ENCODE data around the gene SIDT1.

Gene SIDT1

GRCh38 chr3:113557374-113557773, 25.0 kb downstream of the SIDT1 start:
- H2BK120ac ChIP-seq (ENCODE audit: low read depth, low read length) = no peak overlapping the region
- H3K79me1 ChIP-seq (ENCODE audit: low read length) = no peaks in the 10 kb centered on the region
- no peak overlapping the region for H3K27ac ChIP-seq (ENCODE audit: low read depth, low read length)
- H2BK15ac ChIP-seq (replicated peaks; ENCODE audit: low read depth) = no peak overlapping the region
- no peaks in the 10 kb centered on the region for H3K79me2 ChIP-seq (ENCODE audit: control insufficient read depth, insufficient read depth, low read length)
- no peak overlapping the region for H2AK5ac ChIP-seq (ENCODE audit: low read length)
- H3K4me3 ChIP-seq (ENCODE audit: low read length) = no peak overlapping the region
- no peak overlapping the region for H3K18ac ChIP-seq (ENCODE audit: low read length)
- no peak overlapping the region for H3K4me2 ChIP-seq (ENCODE audit: low read length)
- H3K56ac ChIP-seq (ENCODE audit: low read length) = no peak overlapping the region
- peak; percentile 82 for DNase-seq
- H3K23ac ChIP-seq (ENCODE audit: low read length) = no peak overlapping the region
- no peak overlapping the region for H4K5ac ChIP-seq (ENCODE audit: low read length)
- H4K8ac ChIP-seq (ENCODE audit: low read depth, low read length) = no peak overlapping the region
- H2BK5ac ChIP-seq (ENCODE audit: low read length) = no peak overlapping the region
- H3K9ac ChIP-seq (ENCODE audit: low read length) = no peak overlapping the region
- H3K4ac ChIP-seq (ENCODE audit: low read depth, low read length) = no peak overlapping the region
- H3K27me3 ChIP-seq (ENCODE audit: insufficient read depth, low read length, poor library complexity) = no peaks in the 10 kb centered on the region
- no peaks in the 10 kb centered on the region for H3K36me3 ChIP-seq (ENCODE audit: control insufficient read depth, insufficient read depth, low read length)
- no peaks in the 10 kb centered on the region for H3K4me1 ChIP-seq (ENCODE audit: control insufficient read depth, low read depth, low read length)

DNA sequence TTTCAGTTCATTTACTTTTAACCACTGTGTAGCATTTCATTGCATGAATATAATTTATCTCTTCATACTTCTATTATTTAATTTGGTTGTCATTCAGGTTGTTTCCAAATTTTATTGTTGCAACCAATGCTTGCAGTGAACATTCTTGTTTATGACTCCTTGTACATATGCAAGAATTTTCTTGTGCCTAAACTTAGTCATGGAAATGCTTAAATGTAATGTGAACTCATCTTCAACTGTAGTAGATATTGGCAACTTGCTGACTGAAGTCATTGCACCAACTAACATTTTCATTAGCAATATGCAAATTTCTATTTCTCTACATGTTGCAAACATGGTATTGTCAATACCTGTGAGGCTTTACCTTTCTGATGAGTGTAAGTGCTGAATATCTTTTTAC, 26.7 kb downstream of the SIDT1 start:
- no peak overlapping the region for H3K56ac ChIP-seq (ENCODE audit: low read length)
- H2BK120ac ChIP-seq (ENCODE audit: low read depth, low read length) = no peak overlapping the region
- no peak overlapping the region for H4K5ac ChIP-seq (ENCODE audit: low read length)
- H3K27ac ChIP-seq (ENCODE audit: low read depth, low read length) = no peak overlapping the region
- no peak overlapping the region for H3K23ac ChIP-seq (ENCODE audit: low read length)
- no peaks in the 10 kb centered on the region for H3K79me1 ChIP-seq (ENCODE audit: low read length)
- H3K4me3 ChIP-seq (ENCODE audit: low read length) = no peak overlapping the region
- no peak overlapping the region for H2BK5ac ChIP-seq (ENCODE audit: low read length)
- no peak overlapping the region for H3K4me2 ChIP-seq (ENCODE audit: low read length)
- no peak overlapping the region for H4K8ac ChIP-seq (ENCODE audit: low read depth, low read length)
- no peaks in the 10 kb centered on the region for H3K36me3 ChIP-seq (ENCODE audit: control insufficient read depth, insufficient read depth, low read length)
- no peak for DNase-seq
- H2BK15ac ChIP-seq (replicated peaks; ENCODE audit: low read depth) = no peak overlapping the region
- H3K4ac ChIP-seq (ENCODE audit: low read depth, low read length) = no peak overlapping the region
- H2AK5ac ChIP-seq (ENCODE audit: low read length) = no peak overlapping the region
- H3K27me3 ChIP-seq (ENCODE audit: insufficient read depth, low read length, poor library complexity) = no peaks in the 10 kb centered on the region
- H3K9ac ChIP-seq (ENCODE audit: low read length) = no peak overlapping the region
- no peaks in the 10 kb centered on the region for H3K79me2 ChIP-seq (ENCODE audit: control insufficient read depth, insufficient read depth, low read length)
- no peaks in the 10 kb centered on the region for H3K4me1 ChIP-seq (ENCODE audit: control insufficient read depth, low read depth, low read length)
- H3K18ac ChIP-seq (ENCODE audit: low read length) = no peak overlapping the region

- WGBS (ENCODE audit: extremely low coverage, insufficient coverage, low lambda C conversion rate) = no CpG with 5 or more reads among the region's 6 CpGs
- Histone ChIP-seq H3K9ac (ENCODE audit: low read length) (no peak overlapping the region), H4K5ac (ENCODE audit: low read length) (no peak overlapping the region), H3K27ac (ENCODE audit: low read depth, low read length) (no peak overlapping the region), H3K79me2 (ENCODE audit: control insufficient read depth, insufficient read depth, low read length) (no peaks in the 10 kb centered on the region), H3K4me1 (ENCODE audit: control insufficient read depth, low read depth, low read length) (no peaks in the 10 kb centered on the region), H2AK5ac (ENCODE audit: low read length) (no peak overlapping the region), H3K36me3 (ENCODE audit: control insufficient read depth, insufficient read depth, low read length) (no peaks in the 10 kb centered on the region), H3K4me2 (ENCODE audit: low read length) (no peak overlapping the region), H3K18ac (ENCODE audit: low read length) (no peak overlapping the region), H3K79me1 (ENCODE audit: low read length) (no peaks in the 10 kb centered on the region), H3K23ac (ENCODE audit: low read length) (no peak overlapping the region), H3K4me3 (ENCODE audit: low read length) (no peak overlapping the region), H2BK5ac (ENCODE audit: low read length) (no peak overlapping the region), H4K8ac (ENCODE audit: low read depth, low read length) (no peak overlapping the region), H2BK15ac (replicated peaks; ENCODE audit: low read depth) (no peak overlapping the region), H2BK120ac (ENCODE audit: low read depth, low read length) (no peak overlapping the region), H3K27me3 (ENCODE audit: insufficient read depth, low read length, poor library complexity) (no peaks in the 10 kb centered on the region), H3K4ac (ENCODE audit: low read depth, low read length) (no peak overlapping the region), H3K56ac (ENCODE audit: low read length) (no peak overlapping the region)
- DNase-seq = no peak
Measured at GRCh38 chr3:113560271-113560670, 27.9 kb downstream of the SIDT1 start.

- H4K8ac ChIP-seq (ENCODE audit: low read depth, low read length) = no peak overlapping the region
- H3K79me1 ChIP-seq (ENCODE audit: low read length) = no peaks in the 10 kb centered on the region
- H3K79me2 ChIP-seq (ENCODE audit: control insufficient read depth, insufficient read depth, low read length) = no peaks in the 10 kb centered on the region
- DNase-seq = peak; percentile 54
- H3K36me3 ChIP-seq (ENCODE audit: control insufficient read depth, insufficient read depth, low read length) = no peaks in the 10 kb centered on the region
- no peak overlapping the region for H3K4ac ChIP-seq (ENCODE audit: low read depth, low read length)
- no peak overlapping the region for H3K4me2 ChIP-seq (ENCODE audit: low read length)
- no peak overlapping the region for H3K27ac ChIP-seq (ENCODE audit: low read depth, low read length)
- H3K4me1 ChIP-seq (ENCODE audit: control insufficient read depth, low read depth, low read length) = no peaks in the 10 kb centered on the region
- no peak overlapping the region for H4K5ac ChIP-seq (ENCODE audit: low read length)
- H2BK15ac ChIP-seq (replicated peaks; ENCODE audit: low read depth) = no peak overlapping the region
- H2BK5ac ChIP-seq (ENCODE audit: low read length) = no peak overlapping the region
- H3K9ac ChIP-seq (ENCODE audit: low read length) = no peak overlapping the region
- H2BK120ac ChIP-seq (ENCODE audit: low read depth, low read length) = no peak overlapping the region
- H3K18ac ChIP-seq (ENCODE audit: low read length) = no peak overlapping the region
- no peak overlapping the region for H3K56ac ChIP-seq (ENCODE audit: low read length)
- no peaks in the 10 kb centered on the region for H3K27me3 ChIP-seq (ENCODE audit: insufficient read depth, low read length, poor library complexity)
- no CpG with 5 or more reads among the region's 4 CpGs for WGBS (ENCODE audit: extremely low coverage, insufficient coverage, low lambda C conversion rate)
- H3K23ac ChIP-seq (ENCODE audit: low read length) = no peak overlapping the region
- H3K4me3 ChIP-seq (ENCODE audit: low read length) = no peak overlapping the region
- H2AK5ac ChIP-seq (ENCODE audit: low read length) = no peak overlapping the region
Measured at GRCh38 chr3:113560831-113561623, 28.7 kb downstream of the SIDT1 start.

DNA sequence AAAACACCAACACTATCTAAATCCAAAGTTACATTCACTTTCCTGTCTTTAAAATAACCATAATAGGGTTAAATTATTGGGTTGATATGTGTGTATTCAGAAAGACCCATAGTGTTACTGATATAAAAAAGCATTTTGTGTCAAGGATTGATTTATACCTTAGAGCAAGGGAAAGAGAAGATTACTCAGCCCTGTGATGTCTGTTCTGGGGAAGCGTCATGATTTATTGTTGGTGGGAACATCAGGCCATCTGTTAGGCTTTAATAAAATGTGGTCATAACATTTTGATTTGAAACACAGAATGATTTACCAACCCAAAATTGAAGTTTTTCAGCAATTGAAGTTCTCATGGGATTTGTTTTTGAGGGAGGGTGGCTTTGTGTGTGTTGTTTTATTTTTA, 33.2 kb downstream of the SIDT1 start:
- H4K8ac ChIP-seq (ENCODE audit: low read depth, low read length) = no peak overlapping the region
- no peaks in the 10 kb centered on the region for H3K4me1 ChIP-seq (ENCODE audit: control insufficient read depth, low read depth, low read length)
- H3K4ac ChIP-seq (ENCODE audit: low read depth, low read length) = no peak overlapping the region
- no peak for DNase-seq
- no peak overlapping the region for H4K5ac ChIP-seq (ENCODE audit: low read length)
- no peak overlapping the region for H3K18ac ChIP-seq (ENCODE audit: low read length)
- no peak overlapping the region for H3K4me3 ChIP-seq (ENCODE audit: low read length)
- no peak overlapping the region for H3K23ac ChIP-seq (ENCODE audit: low read length)
- no peak overlapping the region for H3K9ac ChIP-seq (ENCODE audit: low read length)
- H2BK15ac ChIP-seq (replicated peaks; ENCODE audit: low read depth) = no peak overlapping the region
- WGBS (ENCODE audit: extremely low coverage, insufficient coverage, low lambda C conversion rate) = no CpG with 5 or more reads among the region's 1 CpG
- no peak overlapping the region for H3K56ac ChIP-seq (ENCODE audit: low read length)
- no peaks in the 10 kb centered on the region for H3K36me3 ChIP-seq (ENCODE audit: control insufficient read depth, insufficient read depth, low read length)
- no peaks in the 10 kb centered on the region for H3K27me3 ChIP-seq (ENCODE audit: insufficient read depth, low read length, poor library complexity)
- H3K27ac ChIP-seq (ENCODE audit: low read depth, low read length) = no peak overlapping the region
- H3K79me2 ChIP-seq (ENCODE audit: control insufficient read depth, insufficient read depth, low read length) = no peaks in the 10 kb centered on the region
- no peak overlapping the region for H3K4me2 ChIP-seq (ENCODE audit: low read length)
- H2BK120ac ChIP-seq (ENCODE audit: low read depth, low read length) = no peak overlapping the region
- no peak overlapping the region for H2BK5ac ChIP-seq (ENCODE audit: low read length)
- no peak overlapping the region for H2AK5ac ChIP-seq (ENCODE audit: low read length)
- no peaks in the 10 kb centered on the region for H3K79me1 ChIP-seq (ENCODE audit: low read length)

DNA sequence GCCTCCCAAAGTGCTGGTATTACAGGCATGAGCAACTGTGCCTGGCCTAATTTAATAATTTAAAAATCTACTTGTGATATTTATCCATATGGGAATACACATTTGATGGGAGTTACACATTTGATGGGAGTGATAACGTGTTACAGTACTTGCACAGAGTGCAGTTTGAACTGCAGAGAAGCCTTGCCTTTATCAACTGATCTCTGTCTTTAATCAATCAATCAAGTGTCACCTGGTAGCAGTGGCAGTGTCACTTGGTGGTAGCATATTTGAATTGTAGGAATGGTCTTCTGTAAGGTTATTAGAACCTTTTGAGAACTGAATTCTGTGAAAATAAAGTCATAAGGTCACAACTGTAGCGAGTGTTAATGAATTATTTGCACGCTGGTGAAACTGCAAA, 37.8 kb downstream of the SIDT1 start:
- no CpG with 5 or more reads among the region's 3 CpGs for WGBS (ENCODE audit: extremely low coverage, insufficient coverage, low lambda C conversion rate)
- Histone ChIP-seq H2BK5ac (ENCODE audit: low read length) (no peak overlapping the region), H3K36me3 (ENCODE audit: control insufficient read depth, insufficient read depth, low read length) (no peaks in the 10 kb centered on the region), H2BK15ac (replicated peaks; ENCODE audit: low read depth) (no peak overlapping the region), H3K56ac (ENCODE audit: low read length) (no peak overlapping the region), H3K4ac (ENCODE audit: low read depth, low read length) (no peak overlapping the region), H3K9ac (ENCODE audit: low read length) (no peak overlapping the region), H3K23ac (ENCODE audit: low read length) (no peak overlapping the region), H3K27ac (ENCODE audit: low read depth, low read length) (no peak overlapping the region), H3K4me1 (ENCODE audit: control insufficient read depth, low read depth, low read length) (no peaks in the 10 kb centered on the region), H3K79me1 (ENCODE audit: low read length) (no peaks in the 10 kb centered on the region), H2BK120ac (ENCODE audit: low read depth, low read length) (no peak overlapping the region), H4K5ac (ENCODE audit: low read length) (no peak overlapping the region), H4K8ac (ENCODE audit: low read depth, low read length) (no peak overlapping the region), H3K27me3 (ENCODE audit: insufficient read depth, low read length, poor library complexity) (no peaks in the 10 kb centered on the region), H3K4me2 (ENCODE audit: low read length) (no peak overlapping the region), H3K79me2 (ENCODE audit: control insufficient read depth, insufficient read depth, low read length) (no peaks in the 10 kb centered on the region), H3K18ac (ENCODE audit: low read length) (no peak overlapping the region), H3K4me3 (ENCODE audit: low read length) (no peak overlapping the region), H2AK5ac (ENCODE audit: low read length) (no peak overlapping the region)
- no peak for DNase-seq
